GM10266 (cell line): Measurements from ENCODE around the gene KCNH1.

Experiments used
- DNase-seq: peaks from one replicate; pipeline ENCODE4 v3.0.0; 2012; ENCODE audit errors: extremely low spot score
- TF ChIP-seq, protein P1 (sequence below): IDR thresholded peaks from 2 replicates; pipeline ENCODE4 v1.5.1; 2012; ENCODE audit warnings: mild to moderate bottlenecking, low read depth; ENCODE audit not compliant: control insufficient read depth, insufficient read depth; ENCODE audit errors: missing control alignments

KCNH1 gene

GRCh38 chr1:210908257-210908656 lies 225.7 kb downstream of the KCNH1 start:
- TF ChIP-seq, protein P1, sequence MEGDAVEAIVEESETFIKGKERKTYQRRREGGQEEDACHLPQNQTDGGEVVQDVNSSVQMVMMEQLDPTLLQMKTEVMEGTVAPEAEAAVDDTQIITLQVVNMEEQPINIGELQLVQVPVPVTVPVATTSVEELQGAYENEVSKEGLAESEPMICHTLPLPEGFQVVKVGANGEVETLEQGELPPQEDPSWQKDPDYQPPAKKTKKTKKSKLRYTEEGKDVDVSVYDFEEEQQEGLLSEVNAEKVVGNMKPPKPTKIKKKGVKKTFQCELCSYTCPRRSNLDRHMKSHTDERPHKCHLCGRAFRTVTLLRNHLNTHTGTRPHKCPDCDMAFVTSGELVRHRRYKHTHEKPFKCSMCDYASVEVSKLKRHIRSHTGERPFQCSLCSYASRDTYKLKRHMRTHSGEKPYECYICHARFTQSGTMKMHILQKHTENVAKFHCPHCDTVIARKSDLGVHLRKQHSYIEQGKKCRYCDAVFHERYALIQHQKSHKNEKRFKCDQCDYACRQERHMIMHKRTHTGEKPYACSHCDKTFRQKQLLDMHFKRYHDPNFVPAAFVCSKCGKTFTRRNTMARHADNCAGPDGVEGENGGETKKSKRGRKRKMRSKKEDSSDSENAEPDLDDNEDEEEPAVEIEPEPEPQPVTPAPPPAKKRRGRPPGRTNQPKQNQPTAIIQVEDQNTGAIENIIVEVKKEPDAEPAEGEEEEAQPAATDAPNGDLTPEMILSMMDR = no peak

GRCh38 chr1:210907251-210907805 lies 226.6 kb downstream of the KCNH1 start:
- DNase-seq = no peak
- TF ChIP-seq, protein P1 = no peak

More at GRCh38 chr1:210908257-210908656, 225.7 kb downstream of the KCNH1 start:
- DNase-seq = no peak

- TF ChIP-seq, protein P1 = no peak
These were observed 227.9 kb downstream of the KCNH1 start for GRCh38 chr1:210905944-210906453.

GRCh38 chr1:210905365-210905904 lies 228.5 kb downstream of the KCNH1 start:
- TF ChIP-seq, protein P1 = no peak
- DNase-seq = no peak

More at GRCh38 chr1:210905944-210906453, 227.9 kb downstream of the KCNH1 start:
- DNase-seq = no peak

- DNase-seq = no peak
- TF ChIP-seq, protein P1 = no peak
These were observed 231.8 kb downstream of the KCNH1 start for GRCh38 chr1:210901981-210902770.

DNA sequence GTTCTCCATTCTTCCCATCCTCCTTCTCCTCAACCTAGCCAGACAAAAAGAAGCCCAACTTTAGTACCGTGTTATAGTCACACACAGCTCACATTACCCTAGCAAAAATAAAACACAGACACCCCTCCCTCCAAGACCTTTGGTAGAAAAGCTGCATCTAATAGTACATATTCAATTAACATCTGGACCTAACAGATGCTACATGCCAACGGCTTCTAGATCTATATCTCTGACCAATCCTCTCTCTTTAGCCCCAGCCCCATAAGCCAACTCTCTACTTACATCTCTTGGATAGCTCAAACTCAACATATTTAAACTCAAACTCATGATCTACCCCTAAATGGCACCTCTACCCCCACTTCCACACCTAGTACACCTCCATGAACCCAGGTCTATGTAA lies 233.1 kb downstream of the KCNH1 start:
- TF ChIP-seq, protein P1 = no peak

More for the DNA sequence above, 233.1 kb downstream of the KCNH1 start:
- no peak for DNase-seq
